ENCODE results near the gene EFCAB5.
A peak's percentile ranks its signal among the peaks of the same experiment; 100 is the strongest.
"Not testable (repeated sequence)": the region's sequence is repeated elsewhere in the genome, so short reads cannot be mapped to it uniquely, and the experiment has no call there.

EFCAB5 gene

DNA sequence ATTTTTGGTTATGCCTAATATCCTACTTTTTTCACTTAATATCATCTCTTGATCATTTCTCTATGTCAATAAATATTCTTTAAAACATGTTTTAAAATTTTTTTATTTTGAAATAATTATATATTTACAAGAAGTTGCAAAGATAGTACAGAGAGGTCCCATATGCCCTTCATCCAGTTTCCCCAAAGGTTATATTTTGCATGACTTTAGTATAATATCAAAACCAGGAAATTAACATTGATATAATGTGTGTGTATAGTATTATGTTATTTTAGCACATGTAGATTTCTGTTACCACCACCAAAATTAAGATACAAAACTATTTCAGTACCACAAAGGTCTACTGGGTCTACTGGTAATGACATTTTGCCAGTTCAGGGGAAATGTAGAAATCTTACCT is 60.7 kb downstream of the EFCAB5 start:
- no peak for DNase-seq (ENCODE audit: low read depth in 1 of 2, low spot score in 1 of 2)

DNA sequence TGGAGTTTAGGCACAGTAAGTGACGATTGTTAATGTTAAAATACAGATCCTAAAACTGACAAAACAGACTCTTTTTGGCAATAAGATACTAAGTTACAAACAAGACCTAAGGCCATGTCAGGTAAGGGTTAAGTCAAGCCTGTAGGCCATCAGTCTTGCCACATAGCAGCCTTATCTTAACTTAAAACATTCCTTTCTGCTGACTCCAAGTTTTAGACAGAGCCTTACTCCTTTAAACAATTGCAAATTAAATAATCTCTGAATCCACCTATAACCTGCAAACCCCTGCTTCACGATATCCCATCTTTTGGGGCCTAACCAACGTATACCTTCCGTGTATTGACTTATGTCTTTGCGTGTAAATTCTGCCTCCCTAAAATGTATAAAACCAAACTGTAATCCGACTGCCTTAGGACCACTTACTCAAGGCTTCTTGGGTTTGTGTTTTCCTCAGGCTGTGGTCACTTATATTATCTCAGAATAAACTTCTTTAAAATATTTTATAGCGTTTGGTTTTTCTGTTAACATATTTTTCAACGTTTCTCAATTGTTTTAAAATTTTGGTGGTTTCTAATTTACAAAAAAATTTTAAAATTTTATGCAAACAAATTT is 64.4 kb downstream of the EFCAB5 start:
- no peak for DNase-seq (ENCODE audit: low read depth in 1 of 2, low spot score in 1 of 2)

DNA sequence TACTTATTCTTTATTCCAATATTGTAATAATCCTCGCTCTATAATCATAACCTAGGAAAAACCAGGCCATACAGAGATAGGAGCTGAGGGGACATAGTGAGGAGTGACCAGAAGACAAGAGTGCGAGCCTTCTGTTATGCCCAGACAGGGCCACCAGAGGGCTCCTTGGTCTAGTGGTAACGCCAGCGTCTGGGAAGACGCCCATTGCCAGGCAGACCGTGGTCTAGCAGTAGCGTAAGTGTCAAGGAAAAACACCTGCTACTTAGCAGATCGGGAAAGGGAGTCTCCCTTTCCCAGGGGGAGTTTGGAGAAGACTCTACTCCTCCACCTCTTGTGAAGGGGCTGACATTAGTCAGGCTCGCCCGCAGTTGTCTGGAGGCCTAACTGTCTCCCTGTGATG is 70.5 kb downstream of the EFCAB5 start:
- not testable (repeated sequence) for DNase-seq (ENCODE audit: low read depth in 1 of 2, low spot score in 1 of 2)

DNA sequence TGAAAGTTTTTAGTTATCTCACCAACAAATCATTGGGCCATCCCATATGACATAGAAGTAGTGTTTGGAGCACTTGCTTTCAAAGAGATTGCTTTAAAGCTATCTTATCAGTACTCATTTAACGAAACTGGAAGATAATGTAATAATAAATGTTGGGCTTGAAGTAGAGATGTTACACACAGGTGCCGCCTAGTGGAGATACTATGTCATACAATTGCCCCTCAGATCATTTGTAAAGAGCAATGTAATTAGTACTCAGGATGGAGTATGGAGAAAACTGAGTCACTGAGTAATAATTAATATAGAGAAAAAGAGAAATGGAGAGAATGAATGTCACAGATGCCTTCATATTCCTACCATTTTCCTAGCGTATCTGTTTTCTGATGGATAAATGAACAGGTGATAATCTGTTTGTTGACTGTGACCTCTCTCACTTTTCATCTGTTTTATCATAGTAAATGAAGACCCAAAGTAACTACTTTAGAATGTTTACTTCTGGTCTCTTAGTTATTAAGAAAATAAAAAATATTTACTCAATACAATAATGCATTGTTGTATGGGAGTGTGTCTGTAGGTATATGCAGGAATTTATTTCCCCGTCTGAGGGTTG is 80.4 kb downstream of the EFCAB5 start:
- peak in 1 of 2 donors; percentile 30 for DNase-seq (ENCODE audit: low read depth in 1 of 2, low spot score in 1 of 2)

DNA sequence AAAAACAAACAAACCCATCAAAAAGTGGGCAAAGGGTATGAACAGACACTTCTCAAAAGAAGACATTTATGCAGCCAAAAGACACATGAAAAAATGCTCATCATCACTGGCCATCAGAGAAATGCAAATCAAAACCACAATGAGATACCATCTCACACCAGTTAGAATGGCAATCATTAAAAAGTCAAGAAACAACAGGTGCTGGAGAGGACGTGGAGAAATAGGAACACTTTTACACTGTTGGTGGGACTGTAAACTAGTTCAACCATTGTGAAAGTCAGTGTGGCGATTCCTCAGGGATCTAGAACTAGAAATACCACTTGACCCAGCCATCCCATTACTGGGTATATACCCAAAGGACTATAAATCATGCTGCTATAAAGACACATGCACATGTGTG is 83.9 kb downstream of the EFCAB5 start:
- not testable (repeated sequence) for DNase-seq (ENCODE audit: low read depth in 1 of 2, low spot score in 1 of 2)

DNA sequence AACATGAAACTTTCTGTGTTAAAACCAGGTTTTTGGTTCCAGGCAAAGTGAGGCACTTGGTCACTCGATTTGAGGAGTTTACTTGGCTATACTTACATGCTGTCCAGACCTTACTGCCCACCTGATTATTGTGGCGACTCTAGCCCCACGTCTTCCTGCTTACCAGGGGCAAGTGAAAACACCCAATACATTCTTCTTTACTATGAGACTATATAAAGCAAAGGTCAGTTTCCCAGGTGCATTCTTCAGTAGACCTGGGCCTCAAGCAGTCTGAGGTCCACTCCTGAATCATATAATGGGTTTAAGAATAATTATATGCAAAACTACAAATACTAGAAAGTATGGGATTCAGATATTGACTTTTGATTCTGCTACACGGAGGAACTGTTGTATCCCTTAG is 86.2 kb downstream of the EFCAB5 start:
- DNase-seq (ENCODE audit: low read depth in 1 of 2, low spot score in 1 of 2) = no peak

DNA sequence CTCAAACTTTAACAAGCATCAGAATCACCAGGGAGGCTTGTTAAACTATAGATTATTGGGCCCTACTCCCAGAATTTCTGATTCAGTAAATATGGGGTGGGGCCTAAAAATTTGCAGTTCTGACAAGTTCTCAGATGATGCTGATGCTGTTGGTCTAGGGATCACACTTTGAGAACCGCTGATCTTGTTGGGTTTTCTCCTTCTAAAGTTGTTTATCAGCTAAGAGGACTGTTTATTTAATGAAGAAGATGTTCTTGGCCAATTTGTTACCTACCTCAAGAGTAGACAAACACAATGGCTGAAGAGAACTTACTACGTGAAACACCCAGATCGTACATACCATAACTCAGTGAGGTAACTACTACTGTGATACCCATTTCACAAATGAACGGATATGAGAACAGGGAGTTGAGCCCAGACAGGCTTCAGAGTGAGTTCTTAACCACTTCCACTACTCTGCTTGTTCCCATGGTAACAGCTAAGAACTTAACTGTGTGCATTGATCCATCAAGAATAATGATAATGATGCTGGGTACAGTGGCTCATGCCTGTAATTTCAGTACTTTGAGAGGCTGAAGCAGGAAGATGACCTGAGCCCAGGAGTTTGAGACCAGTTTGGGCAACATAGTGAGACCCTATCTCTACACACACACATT is 89.9 kb downstream of the EFCAB5 start:
- no peak for DNase-seq (ENCODE audit: low read depth in 1 of 2, low spot score in 1 of 2)

DNA sequence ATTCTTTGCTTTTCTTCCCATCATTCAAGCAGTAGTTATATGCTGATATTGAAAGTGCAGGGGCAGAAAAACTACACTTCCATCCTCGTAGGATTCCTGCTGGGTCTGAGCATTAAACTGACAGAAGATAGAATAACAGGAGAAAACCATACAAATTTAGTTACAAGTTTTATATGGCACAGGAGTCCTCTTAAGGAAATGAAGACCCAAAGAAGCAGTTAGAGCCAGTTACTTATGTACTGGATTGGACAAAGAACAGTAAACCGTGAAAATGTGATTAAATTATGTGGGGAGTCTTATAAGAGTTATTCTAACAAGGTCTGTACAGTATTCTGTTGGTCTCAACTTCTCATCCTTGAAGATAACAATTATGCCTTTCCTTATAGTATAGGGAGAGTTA is 93.9 kb downstream of the EFCAB5 start:
- DNase-seq (ENCODE audit: low read depth in 1 of 2, low spot score in 1 of 2) = no peak

DNA sequence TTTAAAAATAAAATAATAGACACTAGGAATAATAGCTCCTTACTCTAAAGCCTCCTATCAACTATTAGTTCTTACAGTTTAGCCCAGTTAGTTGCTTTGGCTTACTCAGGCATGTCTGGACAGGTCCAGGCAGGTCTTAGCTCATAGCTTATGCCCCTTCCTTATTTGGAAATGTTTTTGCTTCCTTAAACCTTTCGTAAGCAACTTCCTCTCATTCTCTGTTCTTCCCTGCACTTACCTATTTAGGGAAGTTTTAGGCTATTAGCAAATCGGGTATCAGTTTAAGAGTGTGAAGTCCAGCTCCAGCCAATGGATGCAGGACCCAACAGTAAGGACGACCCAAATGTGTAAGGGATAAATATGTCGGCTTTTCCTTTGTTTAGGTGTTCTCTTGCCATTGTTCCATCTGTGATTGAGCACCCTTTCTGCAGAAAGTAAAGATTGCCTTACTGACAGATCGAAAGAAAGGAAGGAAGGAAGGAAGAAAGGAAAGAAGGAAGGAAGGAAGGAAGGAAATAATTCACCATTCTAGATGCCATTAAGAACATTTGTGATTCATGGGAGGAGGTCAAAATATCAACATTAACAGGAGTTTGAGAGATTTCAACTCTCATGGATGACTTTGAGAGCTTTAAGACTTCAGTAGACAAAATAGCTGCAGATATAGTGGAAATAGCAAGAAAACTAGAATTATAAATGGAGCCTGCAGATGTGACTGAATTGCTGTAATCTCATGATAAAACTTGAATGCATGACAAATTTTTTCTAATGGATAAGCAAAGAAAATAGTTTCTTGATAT is 99.5 kb downstream of the EFCAB5 start:
- not testable (repeated sequence) for DNase-seq (ENCODE audit: low read depth in 1 of 2, low spot score in 1 of 2)

DNA sequence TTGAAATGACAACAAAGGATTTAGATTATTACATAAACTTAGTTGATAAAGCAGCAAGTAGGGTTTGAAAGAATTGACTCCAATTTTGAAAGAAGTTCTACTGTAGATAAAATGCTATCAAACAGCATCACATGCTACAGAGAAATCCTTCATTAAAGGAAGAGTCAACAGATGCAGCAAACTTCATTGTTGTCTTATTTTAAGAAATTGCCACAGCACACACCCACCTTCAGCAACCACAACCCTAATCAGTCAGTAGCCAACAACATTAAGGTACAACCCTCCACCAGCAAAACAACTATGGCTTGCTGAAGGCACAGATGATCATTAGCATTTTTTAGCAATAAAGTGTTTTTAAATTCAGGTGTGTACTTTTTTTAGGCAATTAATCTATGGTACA is 100.1 kb downstream of the EFCAB5 start:
- DNase-seq (ENCODE audit: low read depth in 1 of 2, low spot score in 1 of 2) = no peak

DNA sequence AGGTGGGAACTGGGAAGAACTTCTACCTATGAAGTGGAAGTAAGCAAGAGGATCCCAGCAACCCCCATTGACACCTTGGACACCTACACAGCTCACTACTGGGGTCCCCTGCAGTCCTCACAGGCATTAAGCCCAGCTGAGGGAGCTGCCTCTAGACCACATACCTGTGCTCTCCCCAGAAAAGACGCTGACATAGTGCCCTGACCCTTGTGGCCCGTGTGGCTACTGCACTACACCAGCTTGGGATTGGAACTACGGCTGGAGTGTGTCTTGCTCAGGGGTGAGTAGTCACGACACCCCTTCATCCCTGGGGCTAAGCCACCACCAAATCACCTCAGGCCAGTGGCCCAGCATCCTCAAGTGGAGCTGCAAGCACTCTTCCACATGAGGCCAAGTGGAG is 120.9 kb downstream of the EFCAB5 start:
- no peak for DNase-seq (ENCODE audit: low read depth in 1 of 2, low spot score in 1 of 2)

DNA sequence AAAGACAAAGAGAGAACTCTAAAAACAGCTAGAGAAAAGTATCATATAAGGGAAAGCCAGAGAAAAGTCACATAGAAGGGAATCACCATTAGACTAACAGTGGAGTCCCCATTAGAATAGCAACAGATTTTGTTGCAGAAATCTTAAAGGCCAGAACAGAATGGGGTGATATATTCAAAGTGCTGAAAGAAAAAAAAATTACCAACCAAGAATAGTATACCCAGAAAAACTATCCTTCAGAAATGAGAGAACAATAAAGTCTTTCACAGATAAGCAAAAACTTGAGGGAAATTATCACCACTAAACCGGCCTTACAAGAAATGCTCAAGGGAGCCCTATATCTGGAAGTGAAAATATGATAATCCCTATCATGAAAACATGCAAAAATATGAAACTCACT is 123.3 kb downstream of the EFCAB5 start:
- no peak for DNase-seq (ENCODE audit: low read depth in 1 of 2, low spot score in 1 of 2)

DNA sequence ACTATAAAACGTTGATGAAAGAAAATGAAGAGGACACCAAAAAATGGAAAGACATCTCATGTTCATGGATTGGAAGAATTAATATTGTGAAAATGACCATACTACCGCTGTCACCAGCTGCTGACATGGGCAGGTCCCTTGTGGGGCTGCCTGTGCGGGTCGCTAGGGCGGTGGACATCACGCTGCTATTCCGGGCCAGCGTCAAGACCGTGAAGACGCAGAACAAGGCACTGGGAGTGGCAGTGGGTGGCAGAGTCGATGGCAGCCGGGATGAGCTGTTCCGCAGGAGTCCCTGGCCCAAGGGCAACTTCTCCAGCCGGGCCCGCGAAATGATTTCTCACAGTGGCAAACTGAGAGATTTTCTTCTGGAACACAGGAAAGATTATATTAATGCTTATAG is 127.0 kb downstream of the EFCAB5 start:
- DNase-seq (ENCODE audit: low read depth in 1 of 2, low spot score in 1 of 2) = no peak

DNA sequence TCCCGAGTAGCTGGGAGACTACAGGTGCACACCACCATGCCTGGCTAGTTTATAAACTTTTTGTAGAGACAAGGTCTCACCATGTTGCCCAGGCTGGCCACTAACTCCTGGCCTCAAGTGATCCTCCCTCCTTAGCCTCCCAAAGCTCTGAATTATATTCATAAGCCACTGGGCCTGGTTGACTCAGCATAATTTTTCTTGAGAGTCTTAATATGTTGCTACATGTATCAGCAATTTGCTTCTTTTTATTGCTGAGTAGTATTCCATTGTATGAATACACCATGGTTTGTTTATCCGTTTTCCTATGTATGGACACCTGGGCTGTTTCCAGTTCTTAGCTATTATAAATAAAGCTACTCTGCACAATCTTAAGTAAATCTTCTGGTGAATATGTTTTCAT is 132.8 kb downstream of the EFCAB5 start:
- no peak for DNase-seq (ENCODE audit: low read depth in 1 of 2, low spot score in 1 of 2)

DNA sequence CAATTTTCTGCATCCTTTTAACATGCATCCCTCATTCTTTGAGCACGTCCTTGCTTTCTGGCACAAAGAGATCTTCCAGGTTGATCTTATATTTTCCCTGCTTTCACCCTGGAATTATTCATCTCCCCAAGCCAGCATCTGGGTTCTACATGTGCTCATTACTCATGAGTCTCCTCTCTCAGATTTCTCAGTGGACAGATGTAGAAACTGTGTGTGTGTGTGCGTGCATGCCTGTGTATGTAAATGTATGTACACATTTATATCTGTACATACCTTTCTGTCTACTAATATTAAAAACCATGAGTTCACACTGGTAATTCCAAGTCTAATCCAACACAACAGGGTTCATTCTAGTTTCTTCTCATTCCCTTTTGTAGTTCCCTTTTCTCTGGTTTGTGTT is 133.3 kb downstream of the EFCAB5 start:
- no peak for DNase-seq (ENCODE audit: low read depth in 1 of 2, low spot score in 1 of 2)

DNA sequence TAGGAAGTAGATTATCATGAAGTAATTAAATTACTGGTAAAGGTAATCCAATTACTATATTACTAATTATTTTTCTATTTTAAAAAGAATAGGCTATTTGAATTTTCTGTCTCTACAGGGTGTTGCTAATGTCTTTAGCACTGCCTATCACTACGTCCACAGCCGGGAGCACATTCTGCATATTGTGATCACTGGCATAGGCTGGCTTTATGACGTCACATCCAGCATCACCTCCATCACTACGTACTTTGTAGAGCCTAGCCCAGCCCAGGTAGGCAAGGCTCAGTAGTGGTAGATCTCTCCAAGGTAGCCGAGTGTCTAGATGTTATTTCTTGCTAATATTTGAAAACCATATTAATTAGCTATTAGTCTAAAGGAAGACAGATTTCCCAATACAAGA is 141.3 kb downstream of the EFCAB5 start:
- no peak for DNase-seq (ENCODE audit: low read depth in 1 of 2, low spot score in 1 of 2)

DNA sequence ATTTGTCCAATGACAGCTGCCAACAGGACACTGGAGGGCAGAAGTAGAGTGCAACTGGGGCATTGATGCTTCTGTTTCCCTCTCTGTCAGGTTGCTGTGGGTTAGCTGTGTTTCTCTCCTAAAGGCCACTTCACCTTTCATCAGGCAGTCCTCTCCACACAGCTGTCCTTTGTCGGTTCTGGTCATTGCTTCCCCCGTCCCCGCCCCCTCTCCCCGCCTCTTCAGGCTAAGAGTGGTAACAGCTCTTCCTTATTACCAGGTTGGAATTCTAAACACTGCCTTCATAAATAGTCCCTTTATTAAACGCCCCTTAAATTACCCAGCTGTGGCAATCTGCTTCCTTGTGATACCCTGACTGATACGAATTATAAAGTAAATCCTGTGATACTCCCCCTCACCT is 143.4 kb downstream of the EFCAB5 start:
- DNase-seq (ENCODE audit: low read depth in 1 of 2, low spot score in 1 of 2) = no peak

DNA sequence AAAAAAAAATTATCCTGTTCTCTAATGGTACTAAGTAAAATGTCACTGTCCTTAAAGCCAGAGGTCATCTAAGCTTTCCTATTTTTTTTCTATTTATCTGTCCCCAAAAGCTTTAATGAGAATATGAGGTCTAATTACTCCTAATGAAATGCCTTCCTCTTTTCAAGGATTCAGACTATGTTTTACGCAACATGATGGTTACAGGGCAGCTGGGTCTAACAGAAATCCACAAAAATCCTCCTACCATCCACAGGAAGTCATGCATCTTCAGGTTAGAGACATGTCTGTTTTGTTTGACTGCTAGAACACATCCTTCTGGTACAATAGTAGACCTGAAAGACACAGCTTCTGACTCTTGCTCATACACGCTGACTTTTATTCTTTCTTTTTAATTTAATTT is 145.5 kb downstream of the EFCAB5 start:
- DNase-seq (ENCODE audit: low read depth in 1 of 2, low spot score in 1 of 2) = no peak

DNA sequence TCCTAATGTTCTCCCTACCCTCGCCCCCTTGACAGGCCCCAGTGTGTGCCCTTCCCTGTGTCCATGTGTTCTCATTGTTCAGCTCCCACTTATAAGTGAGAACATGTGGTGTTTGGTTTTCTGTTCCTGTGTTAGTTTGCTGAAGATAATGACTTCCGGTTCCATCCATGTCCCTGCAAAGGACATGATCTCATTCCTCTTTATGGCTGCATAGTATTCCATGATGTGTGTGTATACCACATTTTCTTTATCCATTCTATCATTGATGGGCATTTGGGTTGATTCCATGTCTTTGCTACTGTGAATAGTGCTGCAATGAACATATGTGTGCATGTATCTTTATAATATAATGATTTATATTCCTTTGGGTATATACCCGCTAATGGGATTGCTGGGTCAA is 146.0 kb downstream of the EFCAB5 start:
- not testable (repeated sequence) for DNase-seq (ENCODE audit: low read depth in 1 of 2, low spot score in 1 of 2)

DNA sequence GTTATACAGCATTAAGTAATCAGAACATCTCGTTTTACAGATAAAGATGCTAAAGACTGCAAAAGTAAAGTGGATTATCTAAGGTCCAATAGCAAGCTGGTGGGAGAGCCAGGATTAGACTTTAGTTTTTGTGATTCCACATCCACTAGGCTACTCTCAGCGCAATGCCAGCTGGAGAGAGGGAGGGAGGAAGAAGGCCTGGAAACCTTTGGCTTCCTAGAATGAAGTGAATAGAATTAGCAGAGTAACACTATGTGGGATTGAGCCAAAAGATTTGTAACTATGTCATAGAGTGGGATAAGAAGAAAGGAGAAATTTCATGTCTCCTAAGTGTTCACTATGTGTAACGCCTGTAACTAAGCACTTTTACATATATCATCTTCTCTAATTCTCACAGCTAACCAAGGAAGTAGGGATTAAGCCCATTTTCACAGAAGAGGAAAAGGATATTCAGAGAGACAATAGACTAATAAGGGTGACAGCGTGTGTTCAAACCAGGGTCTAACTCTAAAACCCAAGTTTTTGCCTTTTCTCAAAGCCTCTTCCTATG is 149.8 kb downstream of the EFCAB5 start:
- no peak for DNase-seq (ENCODE audit: low read depth in 1 of 2, low spot score in 1 of 2)

DNA sequence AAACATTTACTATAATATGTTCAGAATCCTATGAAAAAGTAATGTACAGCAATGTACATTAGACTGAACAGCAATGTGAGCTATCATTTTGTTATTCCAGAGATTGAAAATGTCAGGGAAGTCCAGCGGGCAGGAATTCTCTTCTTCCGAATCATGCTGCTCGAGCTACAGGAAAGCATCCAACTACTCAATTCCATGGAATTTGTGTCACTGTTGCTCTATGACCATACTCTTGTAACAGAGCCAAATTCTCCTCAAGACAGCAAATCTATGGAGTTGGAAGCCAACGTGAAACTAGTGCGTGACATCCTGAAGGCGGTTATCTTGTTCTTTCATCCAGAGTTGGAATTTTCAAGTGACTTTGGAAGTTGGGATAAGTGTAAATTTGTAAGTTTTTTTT is 150.3 kb downstream of the EFCAB5 start:
- no peak for DNase-seq (ENCODE audit: low read depth in 1 of 2, low spot score in 1 of 2)

DNA sequence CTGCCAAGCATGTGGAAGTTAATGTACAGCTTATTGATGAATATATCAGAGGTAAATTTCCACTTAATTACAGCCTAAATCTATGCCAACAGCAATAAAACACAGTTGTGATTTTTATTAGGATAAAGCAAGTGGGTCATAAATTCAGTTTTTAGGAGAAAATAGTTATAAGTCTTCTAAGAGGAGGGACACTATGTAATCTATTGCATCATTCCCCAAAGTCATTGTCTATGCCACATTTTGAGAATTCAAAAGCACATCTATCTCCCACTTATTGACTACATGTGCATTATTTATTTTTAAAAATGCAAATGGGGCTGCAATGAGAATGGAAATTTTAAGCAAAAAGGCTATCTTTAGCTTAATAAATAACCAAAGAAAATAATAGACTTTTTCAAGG is 151.5 kb downstream of the EFCAB5 start:
- DNase-seq (ENCODE audit: low read depth in 1 of 2, low spot score in 1 of 2) = no peak

All from activated CD4-positive, alpha-beta T cell treated with anti-CD3 and anti-CD28 coated beads, Interleukin-2, amount 50 U/mL, for 24 hours (primary cell).